ENCODE measurements around the gene HSPA1L.

HSPA1L gene

GRCh38 chr6:31829633-31830283 is 14.7 kb upstream of the HSPA1L start:
- H3K27me3 ChIP-seq (ENCODE audit: insufficient read depth, low read length, poor library complexity, severe bottlenecking): no peaks in the 10 kb centered on the region
- no peaks in the 10 kb centered on the region for H3K36me3 ChIP-seq (ENCODE audit: insufficient read depth, low read length)
- peaks cover 7% of the 10 kb centered on the region for H3K4me1 ChIP-seq (ENCODE audit: insufficient read depth, low read length, poor library complexity, severe bottlenecking)
- no peaks in the 10 kb centered on the region for H3K9me3 ChIP-seq (ENCODE audit: insufficient read depth, low read depth, low read length)
- H4K20me1 ChIP-seq (ENCODE audit: insufficient read depth, low read length, poor library complexity, severe bottlenecking): no peaks in the 10 kb centered on the region
- TF ChIP-seq EZH2phosphoT487 (IDR thresholded peaks at IDR 0.05; ENCODE audit: borderline replicate concordance): no peak
- TF ChIP-seq, protein P1, sequence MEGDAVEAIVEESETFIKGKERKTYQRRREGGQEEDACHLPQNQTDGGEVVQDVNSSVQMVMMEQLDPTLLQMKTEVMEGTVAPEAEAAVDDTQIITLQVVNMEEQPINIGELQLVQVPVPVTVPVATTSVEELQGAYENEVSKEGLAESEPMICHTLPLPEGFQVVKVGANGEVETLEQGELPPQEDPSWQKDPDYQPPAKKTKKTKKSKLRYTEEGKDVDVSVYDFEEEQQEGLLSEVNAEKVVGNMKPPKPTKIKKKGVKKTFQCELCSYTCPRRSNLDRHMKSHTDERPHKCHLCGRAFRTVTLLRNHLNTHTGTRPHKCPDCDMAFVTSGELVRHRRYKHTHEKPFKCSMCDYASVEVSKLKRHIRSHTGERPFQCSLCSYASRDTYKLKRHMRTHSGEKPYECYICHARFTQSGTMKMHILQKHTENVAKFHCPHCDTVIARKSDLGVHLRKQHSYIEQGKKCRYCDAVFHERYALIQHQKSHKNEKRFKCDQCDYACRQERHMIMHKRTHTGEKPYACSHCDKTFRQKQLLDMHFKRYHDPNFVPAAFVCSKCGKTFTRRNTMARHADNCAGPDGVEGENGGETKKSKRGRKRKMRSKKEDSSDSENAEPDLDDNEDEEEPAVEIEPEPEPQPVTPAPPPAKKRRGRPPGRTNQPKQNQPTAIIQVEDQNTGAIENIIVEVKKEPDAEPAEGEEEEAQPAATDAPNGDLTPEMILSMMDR (conservative IDR thresholded peaks at IDR 0.05; ENCODE audit: low read length): peak; percentile 66
- H2AFZ ChIP-seq (ENCODE audit: low read length): peak overlapping the region; percentile 36
- H3K79me2 ChIP-seq (ENCODE audit: insufficient read depth, low read length): peaks cover 24% of the 10 kb centered on the region
- H3K9me2 ChIP-seq (replicated peaks; ENCODE audit: low read depth, low read length): no peaks in the 10 kb centered on the region
- peaks cover 3% of the 10 kb centered on the region; the same call in 1 of the 2 replicates for H3F3A ChIP-seq (ENCODE audit: low read depth)
- H3K4me3 ChIP-seq (ENCODE audit: low read length, poor library complexity, severe bottlenecking): peak overlapping the region; percentile 77
- peak overlapping the region; percentile 73 for H3K4me2 ChIP-seq (ENCODE audit: low read depth, low read length, poor library complexity, severe bottlenecking)
- peak overlapping the region; percentile 75 for H3K9ac ChIP-seq (ENCODE audit: low read depth, low read length, poor library complexity, severe bottlenecking)

DNA sequence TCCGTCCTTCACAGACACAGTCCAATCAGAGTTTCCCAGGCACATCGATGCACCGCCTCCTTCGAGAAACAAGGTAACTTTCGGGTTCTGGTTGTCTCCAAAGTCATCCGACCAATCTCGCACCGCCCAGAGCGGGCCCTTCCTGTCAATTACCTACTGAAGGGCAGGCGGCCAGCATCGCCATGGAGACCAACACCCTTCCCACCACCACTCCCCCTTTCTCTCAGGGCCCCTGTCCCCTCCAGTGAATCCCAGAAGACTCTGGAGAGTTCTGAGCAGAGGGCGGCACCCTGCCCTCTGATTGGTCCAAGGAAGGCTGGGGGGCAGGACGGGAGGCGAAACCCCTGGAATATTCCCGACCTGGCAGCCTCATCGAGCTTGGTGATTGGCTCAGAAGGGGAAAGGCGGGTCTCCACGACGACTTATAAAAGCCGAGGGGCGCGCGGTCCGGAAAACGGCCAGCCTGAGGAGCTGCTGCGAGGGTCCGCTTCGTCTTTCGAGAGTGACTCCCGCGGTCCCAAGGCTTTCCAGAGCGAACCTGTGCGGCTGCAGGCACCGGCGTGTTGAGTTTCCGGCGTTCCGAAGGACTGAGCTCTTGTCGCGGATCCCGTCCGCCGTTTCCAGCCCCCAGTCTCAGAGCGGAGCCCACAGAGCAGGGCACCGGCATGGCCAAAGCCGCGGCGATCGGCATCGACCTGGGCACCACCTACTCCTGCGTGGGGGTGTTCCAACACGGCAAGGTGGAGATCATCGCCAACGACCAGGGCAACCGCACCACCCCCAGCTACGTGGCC is 12.4 kb upstream of the HSPA1L start, which contains the start of gene HSPA1B:
TSS of gene HSPA1B (plus strand) at position 453 of the 794 bp plus-strand sequence. CDS start at position 666, 213 bp downstream.
- Histone ChIP-seq H3K4me2 (ENCODE audit: low read depth, low read length, poor library complexity, severe bottlenecking) (peak within 1 kb of the TSS; percentile 78), H3K9ac (ENCODE audit: low read depth, low read length, poor library complexity, severe bottlenecking) (peak within 1 kb of the TSS; percentile 73), H4K20me1 (ENCODE audit: insufficient read depth, low read length, poor library complexity, severe bottlenecking) (no peaks in the 10 kb centered on the region), H3F3A (ENCODE audit: low read depth) (peaks cover 6% of the 10 kb centered on the region), H3K79me2 (ENCODE audit: insufficient read depth, low read length) (peaks cover 22% of the 10 kb centered on the region), H3K36me3 (ENCODE audit: insufficient read depth, low read length) (no peaks in the 10 kb centered on the region), H3K4me3 (ENCODE audit: low read length, poor library complexity, severe bottlenecking) (peak within 1 kb of the TSS; percentile 74), H3K27me3 (ENCODE audit: insufficient read depth, low read length, poor library complexity, severe bottlenecking) (no peaks in the 10 kb centered on the region), H3K4me1 (ENCODE audit: insufficient read depth, low read length, poor library complexity, severe bottlenecking) (peaks cover 14% of the 10 kb centered on the region), H2AFZ (ENCODE audit: low read length) (peak within 1 kb of the TSS; percentile 85), H3K9me3 (ENCODE audit: insufficient read depth, low read depth, low read length) (no peaks in the 10 kb centered on the region), H3K9me2 (replicated peaks; ENCODE audit: low read depth, low read length) (no peaks in the 10 kb centered on the region)
- TF ChIP-seq, protein P1 (conservative IDR thresholded peaks at IDR 0.05; ENCODE audit: low read length): no peak
- TF ChIP-seq EZH2phosphoT487 (IDR thresholded peaks at IDR 0.05; ENCODE audit: borderline replicate concordance): no peak

- peaks cover 8% of the 10 kb centered on the region for H3F3A ChIP-seq (ENCODE audit: low read depth)
- no peaks in the 10 kb centered on the region for H3K9me3 ChIP-seq (ENCODE audit: insufficient read depth, low read depth, low read length)
- no peaks in the 10 kb centered on the region for H3K27me3 ChIP-seq (ENCODE audit: insufficient read depth, low read length, poor library complexity, severe bottlenecking)
- no peaks in the 10 kb centered on the region for H3K9me2 ChIP-seq (replicated peaks; ENCODE audit: low read depth, low read length)
- peaks cover 19% of the 10 kb centered on the region for H3K79me2 ChIP-seq (ENCODE audit: insufficient read depth, low read length)
- H3K36me3 ChIP-seq (ENCODE audit: insufficient read depth, low read length): no peaks in the 10 kb centered on the region
- H3K4me2 ChIP-seq (ENCODE audit: low read depth, low read length, poor library complexity, severe bottlenecking): peak overlapping the region; percentile 78
- no peaks in the 10 kb centered on the region for H4K20me1 ChIP-seq (ENCODE audit: insufficient read depth, low read length, poor library complexity, severe bottlenecking)
- peak overlapping the region; percentile 74 for H3K4me3 ChIP-seq (ENCODE audit: low read length, poor library complexity, severe bottlenecking)
- peak overlapping the region; percentile 73 for H3K9ac ChIP-seq (ENCODE audit: low read depth, low read length, poor library complexity, severe bottlenecking)
- TF ChIP-seq EZH2phosphoT487 (IDR thresholded peaks at IDR 0.05; ENCODE audit: borderline replicate concordance): no peak
- TF ChIP-seq, protein P1 (conservative IDR thresholded peaks at IDR 0.05; ENCODE audit: low read length): no peak
- peaks cover 17% of the 10 kb centered on the region for H3K4me1 ChIP-seq (ENCODE audit: insufficient read depth, low read length, poor library complexity, severe bottlenecking)
- H2AFZ ChIP-seq (ENCODE audit: low read length): peak overlapping the region; percentile 85
Observed at GRCh38 chr6:31826793-31827285, 11.8 kb upstream of the HSPA1L start.
